ENCODE data around the gene MRPL30.

- TF ChIP-seq CTCF (IDR thresholded peaks at IDR 0.05) = no peak
- no peak for TF ChIP-seq POLR2AphosphoS5 (IDR thresholded peaks at IDR 0.05; ENCODE audit: low read depth, low read length)
- no peak for TF ChIP-seq SIN3A (IDR thresholded peaks at IDR 0.05; ENCODE audit: borderline replicate concordance, insufficient read depth, low read depth, low read length)
- no peak for TF ChIP-seq REST (IDR thresholded peaks at IDR 0.05; ENCODE audit: insufficient read depth in 1 of 2, low read depth in 2 of 2, low read length in 1 of 2)
Measured at GRCh38 chr2:99159594-99159993, 21.4 kb upstream of the MRPL30 start.
